Adipocyte (in vitro differentiated cells): ENCODE results near the gene ASTN1.

Source experiments
- DNase-seq: peaks from one replicate; pipeline ENCODE4 v3.0.0-alpha.2; 2015; ENCODE audit warnings: low read depth
- H3K27me3 ChIP-seq: replicated peaks from 2 replicates; pipeline ENCODE4 v1.7.0; 2013; ENCODE audit warnings: mild to moderate bottlenecking, low read length, moderate library complexity; ENCODE audit not compliant: control insufficient read depth, insufficient read depth
- H3K36me3 ChIP-seq: 2 replicates; pipeline ENCODE4 v1.7.0; 2013; ENCODE audit warnings: low read length, mild to moderate bottlenecking, moderate library complexity; ENCODE audit not compliant: control insufficient read depth, insufficient read depth, severe bottlenecking
- H3K4me1 ChIP-seq: 2 replicates; pipeline ENCODE4 v1.7.0; 2013; ENCODE audit warnings: mild to moderate bottlenecking, low read length, moderate library complexity; ENCODE audit not compliant: control insufficient read depth, insufficient read depth
- H3K4me3 ChIP-seq: 2 replicates; pipeline ENCODE4 v1.7.0; 2013; ENCODE audit warnings: mild to moderate bottlenecking, low read length, moderate library complexity
- H3K9ac ChIP-seq: 2 replicates; pipeline ENCODE4 v1.7.0; 2013; ENCODE audit warnings: mild to moderate bottlenecking, low read length, moderate library complexity
- H3K9me3 ChIP-seq: 2 replicates; pipeline ENCODE4 v1.7.0; 2013; ENCODE audit warnings: mild to moderate bottlenecking, low read length, moderate library complexity; ENCODE audit not compliant: control insufficient read depth

Gene ASTN1

GRCh38 chr1:177130451-177130945 lies 34.0 kb downstream of the ASTN1 start:
- no peak overlapping the region for H3K9ac ChIP-seq
- H3K4me3 ChIP-seq: no peak overlapping the region
- H3K27me3 ChIP-seq: peaks cover 5% of the 10 kb centered on the region
- peaks cover 23% of the 10 kb centered on the region for H3K4me1 ChIP-seq
- no peaks in the 10 kb centered on the region for H3K9me3 ChIP-seq
- DNase-seq: no peak
- no peaks in the 10 kb centered on the region for H3K36me3 ChIP-seq

- no peak overlapping the region for H3K4me3 ChIP-seq
- DNase-seq: no peak
- no peak overlapping the region for H3K9ac ChIP-seq
- peaks cover 13% of the 10 kb centered on the region for H3K4me1 ChIP-seq
- H3K36me3 ChIP-seq: no peaks in the 10 kb centered on the region
- no peaks in the 10 kb centered on the region for H3K9me3 ChIP-seq
- peaks cover 11% of the 10 kb centered on the region for H3K27me3 ChIP-seq
These were observed 35.7 kb downstream of the ASTN1 start for GRCh38 chr1:177128665-177129281.

- no peak overlapping the region for H3K9ac ChIP-seq
- DNase-seq: no peak
These were observed 38.2 kb downstream of the ASTN1 start for GRCh38 chr1:177126267-177126666.

DNA sequence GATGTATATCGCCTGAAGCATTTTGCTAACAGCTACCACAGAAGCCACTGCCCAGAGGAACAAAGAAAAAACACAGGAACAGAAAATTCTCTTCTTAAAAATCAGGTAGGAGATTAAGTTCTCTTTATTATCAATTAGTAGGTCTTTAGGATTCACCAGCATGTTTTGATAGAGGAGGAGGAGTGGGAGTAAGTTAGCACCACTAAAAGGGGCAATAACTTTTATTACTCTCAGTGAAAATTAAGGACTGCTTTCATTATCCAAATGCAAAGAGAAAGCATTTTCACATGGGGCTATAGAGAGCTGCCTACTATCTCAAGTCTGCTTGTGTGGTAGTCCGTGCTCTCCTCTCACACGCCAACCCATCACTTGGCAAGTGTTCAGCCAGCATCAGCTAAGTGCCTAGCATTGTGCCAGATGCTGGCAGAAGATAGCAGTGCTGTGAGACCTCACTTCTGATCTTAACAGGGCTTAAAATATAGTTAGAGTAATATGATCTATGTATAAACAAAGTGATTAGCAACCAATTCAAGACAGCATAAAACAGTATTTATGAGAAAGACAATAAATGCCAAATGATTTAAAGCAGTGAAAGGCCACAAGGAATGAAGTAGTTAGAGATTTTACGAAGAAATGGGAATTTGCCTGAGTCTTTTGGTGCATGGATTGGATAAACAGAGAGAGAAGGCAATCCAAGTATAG lies 39.8 kb downstream of the ASTN1 start:
- DNase-seq: no peak
- H3K4me1 ChIP-seq: no peaks in the 10 kb centered on the region
- H3K4me3 ChIP-seq: no peak overlapping the region
- H3K27me3 ChIP-seq: peaks cover 25% of the 10 kb centered on the region
- no peak overlapping the region for H3K9ac ChIP-seq
- H3K36me3 ChIP-seq: no peaks in the 10 kb centered on the region
- H3K9me3 ChIP-seq: no peaks in the 10 kb centered on the region

More at GRCh38 chr1:177126267-177126666, 38.2 kb downstream of the ASTN1 start:
- no peak overlapping the region for H3K4me3 ChIP-seq
- H3K9me3 ChIP-seq: no peaks in the 10 kb centered on the region
- H3K4me1 ChIP-seq: no peaks in the 10 kb centered on the region
- peaks cover 15% of the 10 kb centered on the region for H3K27me3 ChIP-seq
- no peaks in the 10 kb centered on the region for H3K36me3 ChIP-seq

DNA sequence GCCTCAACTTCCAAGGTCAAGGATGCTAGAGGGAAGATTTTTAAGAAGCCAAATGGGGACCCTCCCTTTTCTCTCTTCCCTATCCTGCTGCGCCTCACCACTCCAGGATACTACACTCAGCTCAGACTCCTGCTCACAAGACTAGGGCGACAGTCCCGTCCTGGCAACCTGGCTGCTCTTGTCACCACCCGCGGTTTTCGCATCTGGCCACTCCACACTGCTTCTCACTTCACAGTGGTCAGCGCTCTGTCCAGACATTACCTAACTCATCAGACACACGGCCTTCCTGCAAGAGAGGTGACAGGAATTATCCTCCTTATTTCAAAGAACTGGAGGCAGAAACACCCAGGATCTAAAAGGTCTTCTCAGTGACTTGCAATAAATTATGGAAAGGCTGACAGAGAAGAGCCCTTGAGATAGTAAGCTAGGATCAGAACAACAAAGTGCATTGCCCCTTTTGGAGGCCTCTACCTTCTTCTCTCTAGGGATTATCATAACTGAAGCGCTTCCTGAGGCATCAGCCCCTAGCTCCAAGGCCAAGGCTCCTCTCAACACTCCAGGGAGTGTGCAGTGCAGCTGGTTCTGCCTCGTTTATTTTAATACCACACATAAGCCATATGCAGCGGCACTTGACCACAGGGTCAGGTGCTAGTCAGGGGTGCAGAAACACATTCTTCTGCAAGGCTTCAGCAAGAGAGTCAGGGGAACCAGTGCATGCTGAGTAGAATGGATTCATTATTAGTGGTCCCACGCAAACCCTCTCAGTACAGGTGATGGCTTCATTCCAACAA lies 41.9 kb downstream of the ASTN1 start:
- no peaks in the 10 kb centered on the region for H3K36me3 ChIP-seq
- H3K27me3 ChIP-seq: peaks cover 26% of the 10 kb centered on the region
- H3K4me1 ChIP-seq: no peaks in the 10 kb centered on the region
- DNase-seq: no peak
- no peak overlapping the region for H3K9ac ChIP-seq
- no peak overlapping the region for H3K4me3 ChIP-seq
- no peaks in the 10 kb centered on the region for H3K9me3 ChIP-seq

DNA sequence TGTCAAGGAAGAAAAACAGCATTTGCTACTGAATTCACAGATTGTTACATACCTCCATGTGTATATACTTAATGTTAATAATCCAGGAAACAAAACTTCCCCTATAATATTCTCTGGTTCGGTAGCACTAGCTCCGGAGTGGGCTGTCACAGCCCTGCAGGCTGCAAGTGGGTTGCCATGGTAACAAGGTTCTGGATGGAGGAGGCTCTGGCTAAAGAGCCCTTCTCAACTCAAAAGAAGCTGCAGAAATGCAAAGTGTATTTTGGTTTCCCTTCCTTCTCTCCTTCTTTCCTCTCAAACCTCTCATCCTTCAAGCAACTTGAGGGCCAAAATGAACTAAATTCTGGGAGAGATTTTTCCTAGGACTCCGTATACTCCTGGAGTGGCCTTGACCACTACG lies 45.2 kb downstream of the ASTN1 start:
- H3K4me1 ChIP-seq: peaks cover 7% of the 10 kb centered on the region
- H3K9me3 ChIP-seq: no peaks in the 10 kb centered on the region
- H3K4me3 ChIP-seq: no peak overlapping the region
- peaks cover 26% of the 10 kb centered on the region for H3K27me3 ChIP-seq
- H3K36me3 ChIP-seq: no peaks in the 10 kb centered on the region
- no peak overlapping the region for H3K9ac ChIP-seq
- no peak for DNase-seq

DNA sequence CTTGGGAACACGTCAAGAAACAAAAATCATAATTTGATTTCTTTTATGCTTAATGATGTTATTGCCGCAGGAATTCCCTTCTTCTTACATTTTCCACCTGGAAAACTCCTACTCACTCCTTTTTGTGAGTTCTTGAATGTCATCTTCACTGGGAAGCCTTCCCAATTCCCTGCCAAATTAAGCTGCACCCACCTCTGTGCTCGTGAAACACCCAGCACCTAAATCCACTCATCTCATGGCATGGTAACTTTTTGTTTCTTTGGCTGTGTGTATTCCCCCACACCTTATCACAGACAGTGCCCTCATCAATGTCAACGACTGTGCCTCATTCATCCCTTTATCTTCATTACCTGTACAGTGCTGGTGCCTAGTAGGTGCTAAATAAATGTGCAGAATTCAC lies 45.6 kb downstream of the ASTN1 start:
- Histone ChIP-seq H3K4me3 (no peak overlapping the region), H3K36me3 (no peaks in the 10 kb centered on the region), H3K9me3 (no peaks in the 10 kb centered on the region), H3K4me1 (peaks cover 7% of the 10 kb centered on the region), H3K27me3 (peaks cover 22% of the 10 kb centered on the region), H3K9ac (no peak overlapping the region)
- DNase-seq: no peak

- no peaks in the 10 kb centered on the region for H3K36me3 ChIP-seq
- no peak overlapping the region for H3K4me3 ChIP-seq
- no peak overlapping the region for H3K9ac ChIP-seq
- DNase-seq: no peak
- H3K9me3 ChIP-seq: no peaks in the 10 kb centered on the region
- H3K27me3 ChIP-seq: peaks cover 38% of the 10 kb centered on the region
- peaks cover 7% of the 10 kb centered on the region for H3K4me1 ChIP-seq
These were observed 47.6 kb downstream of the ASTN1 start for GRCh38 chr1:177116941-177117340.

GRCh38 chr1:177106614-177107365 lies 57.7 kb downstream of the ASTN1 start:
- Histone ChIP-seq H3K9ac (no peak overlapping the region), H3K9me3 (no peaks in the 10 kb centered on the region), H3K4me1 (no peaks in the 10 kb centered on the region), H3K27me3 (peaks cover 15% of the 10 kb centered on the region), H3K4me3 (no peak overlapping the region), H3K36me3 (no peaks in the 10 kb centered on the region)
- DNase-seq: no peak

- Histone ChIP-seq H3K9ac (no peak overlapping the region), H3K4me3 (no peak overlapping the region), H3K27me3 (peaks cover 13% of the 10 kb centered on the region), H3K9me3 (no peaks in the 10 kb centered on the region), H3K4me1 (no peaks in the 10 kb centered on the region), H3K36me3 (no peaks in the 10 kb centered on the region)
- no peak for DNase-seq
These were observed 58.3 kb downstream of the ASTN1 start for GRCh38 chr1:177106196-177106595.
